Calu3 (cell line): ENCODE results near the gene SRSF4. TPM values are rescaled to one million over a fixed set of nuclear protein-coding genes. Genes with fewer than 3 reads are reported as not detected.

Experiments used
- BruUV-seq: library from RNA; stranded (reverse); fragments of 400-500 nt; replicated peaks from 2 replicates; lab custom pipeline; 2021; lab: Mats Ljungman, UMichigan
- CTCF ChIA-PET: fragments of 300-600 bp; sonication (Branson Sonifier 250); formaldehyde crosslinking; loops from one replicate; lab custom pipeline; 2022; ENCODE audit warnings: antibody characterized with exemption; lab: Charles Lee
- DNase-seq: peaks from one replicate; pipeline ENCODE4 v3.0.0; 2022
- H3K27ac Mint-ChIP-seq: one replicate; pipeline ENCODE4 v1.8.0; 2022; ENCODE audit warnings: mixed read lengths; ENCODE audit not compliant: unreplicated experiment
- H3K27me3 Mint-ChIP-seq: one replicate; pipeline ENCODE4 v1.8.0; 2022; ENCODE audit warnings: mixed read lengths; ENCODE audit not compliant: unreplicated experiment
- H3K36me3 Mint-ChIP-seq: one replicate; pipeline ENCODE4 v1.8.0; 2022; ENCODE audit warnings: mild to moderate bottlenecking, moderate library complexity, mixed read lengths; ENCODE audit not compliant: insufficient read depth, unreplicated experiment
- H3K4me1 Mint-ChIP-seq: one replicate; pipeline ENCODE4 v1.8.0; 2022; ENCODE audit warnings: mild to moderate bottlenecking, low read depth, mixed read lengths; ENCODE audit not compliant: unreplicated experiment
- H3K4me3 Mint-ChIP-seq: one replicate; pipeline ENCODE4 v1.8.0; 2022; ENCODE audit warnings: mild to moderate bottlenecking, low read depth, moderate library complexity, mixed read lengths; ENCODE audit not compliant: unreplicated experiment
- H3K9me3 Mint-ChIP-seq: one replicate; pipeline ENCODE4 v1.8.0; 2022; ENCODE audit warnings: low read depth, mixed read lengths; ENCODE audit not compliant: unreplicated experiment
- intact Hi-C: fragments of 100-400 bp; cut with micrococcal nuclease; formaldehyde crosslinking; loops from one replicate; pipeline ENCODE4 v1.10.0; 2022; ENCODE audit not compliant: unreplicated experiment
- total RNA-seq: library from RNA; stranded (reverse); gene quantifications from 2 replicates; pipeline ENCODE4 v1.2.3, GENCODE V29; 2022
- TF ChIP-seq, protein P1 (sequence below): fragments of 200-600 bp; IDR thresholded peaks from one replicate; pipeline ENCODE4 v1.8.0; 2022; ENCODE audit warnings: antibody characterized with exemption; ENCODE audit not compliant: unreplicated experiment

Gene SRSF4
- total RNA-seq, 1 experiment from 2014 or later = 65.4 TPM

DNA sequence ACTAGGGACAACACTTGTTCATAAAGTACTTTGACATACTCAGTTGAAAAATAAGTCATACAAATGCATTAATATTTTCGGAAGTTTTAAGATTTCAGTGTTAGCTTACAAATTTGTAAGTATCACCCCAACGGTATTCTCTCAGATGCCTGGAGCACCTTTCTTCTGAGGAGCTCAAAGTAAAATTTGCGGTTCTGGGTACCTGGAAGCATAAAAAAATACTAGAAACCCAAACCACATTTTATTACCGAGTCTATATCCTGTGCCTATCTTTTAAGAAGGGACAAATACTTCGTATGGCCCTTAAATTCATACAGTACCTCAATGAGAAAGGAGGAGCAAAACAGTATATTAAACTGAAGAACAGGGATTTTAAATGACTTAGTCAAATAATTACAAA, 10.2 kb downstream of the SRSF4 start:
- no peak overlapping the region for H3K27ac Mint-ChIP-seq
- intact Hi-C loops = no loop called here
- H3K27me3 Mint-ChIP-seq = no peaks in the 10 kb centered on the region
- TF ChIP-seq, protein P1, sequence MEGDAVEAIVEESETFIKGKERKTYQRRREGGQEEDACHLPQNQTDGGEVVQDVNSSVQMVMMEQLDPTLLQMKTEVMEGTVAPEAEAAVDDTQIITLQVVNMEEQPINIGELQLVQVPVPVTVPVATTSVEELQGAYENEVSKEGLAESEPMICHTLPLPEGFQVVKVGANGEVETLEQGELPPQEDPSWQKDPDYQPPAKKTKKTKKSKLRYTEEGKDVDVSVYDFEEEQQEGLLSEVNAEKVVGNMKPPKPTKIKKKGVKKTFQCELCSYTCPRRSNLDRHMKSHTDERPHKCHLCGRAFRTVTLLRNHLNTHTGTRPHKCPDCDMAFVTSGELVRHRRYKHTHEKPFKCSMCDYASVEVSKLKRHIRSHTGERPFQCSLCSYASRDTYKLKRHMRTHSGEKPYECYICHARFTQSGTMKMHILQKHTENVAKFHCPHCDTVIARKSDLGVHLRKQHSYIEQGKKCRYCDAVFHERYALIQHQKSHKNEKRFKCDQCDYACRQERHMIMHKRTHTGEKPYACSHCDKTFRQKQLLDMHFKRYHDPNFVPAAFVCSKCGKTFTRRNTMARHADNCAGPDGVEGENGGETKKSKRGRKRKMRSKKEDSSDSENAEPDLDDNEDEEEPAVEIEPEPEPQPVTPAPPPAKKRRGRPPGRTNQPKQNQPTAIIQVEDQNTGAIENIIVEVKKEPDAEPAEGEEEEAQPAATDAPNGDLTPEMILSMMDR = no peak
- H3K4me1 Mint-ChIP-seq = peaks cover 11% of the 10 kb centered on the region
- no peak overlapping the region for H3K4me3 Mint-ChIP-seq
- CTCF ChIA-PET = no interaction called here
- H3K9me3 Mint-ChIP-seq = no peaks in the 10 kb centered on the region
- BruUV-seq = no TSS peak
- H3K36me3 Mint-ChIP-seq = peaks cover 48% of the 10 kb centered on the region
- no peak for DNase-seq

DNA sequence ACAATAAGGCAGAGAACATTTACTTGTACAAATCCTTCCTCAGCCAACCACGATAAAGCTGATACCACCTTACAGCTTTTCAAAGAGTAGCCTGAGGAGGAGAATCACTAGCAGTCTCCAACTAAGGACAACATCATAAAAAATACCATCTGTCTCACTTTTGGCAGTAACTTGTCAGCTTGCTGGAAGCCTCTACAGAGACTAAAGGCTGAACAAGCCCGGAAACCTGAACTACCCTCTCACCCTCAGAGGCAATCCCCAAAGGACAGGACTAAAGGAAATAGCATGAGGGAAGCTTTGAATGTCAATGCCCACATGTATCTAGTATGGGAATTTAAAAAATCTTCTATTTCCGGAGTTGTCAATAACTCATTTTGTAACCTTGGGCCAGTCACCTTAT, 10.6 kb downstream of the SRSF4 start:
- Mint-ChIP-seq H3K9me3 (no peaks in the 10 kb centered on the region), H3K4me3 (no peak overlapping the region), H3K27me3 (no peaks in the 10 kb centered on the region), H3K4me1 (peaks cover 11% of the 10 kb centered on the region), H3K27ac (no peak overlapping the region), H3K36me3 (peaks cover 47% of the 10 kb centered on the region)
- no TSS peak for BruUV-seq
- intact Hi-C loops = no loop called here
- no peak for DNase-seq
- CTCF ChIA-PET = no interaction called here
- TF ChIP-seq, protein P1 = no peak

DNA sequence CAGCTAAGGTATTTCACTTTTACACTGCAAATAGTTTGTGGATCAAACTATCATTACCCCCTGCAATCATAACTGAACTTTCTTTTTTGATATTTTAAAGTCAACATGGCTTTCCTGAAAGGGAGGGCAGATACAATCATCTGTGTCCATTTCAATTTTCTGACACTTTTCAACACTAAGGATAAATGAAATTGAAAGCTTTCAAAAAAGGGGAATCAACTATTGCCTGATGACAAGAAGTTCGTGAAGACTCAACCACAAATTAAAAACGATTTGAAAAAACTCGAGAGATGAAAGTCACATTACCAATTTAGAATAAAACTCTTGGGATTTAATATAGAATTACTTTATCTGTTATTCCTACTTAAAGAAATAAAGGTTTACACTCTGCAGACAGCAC, 11.7 kb downstream of the SRSF4 start:
- Mint-ChIP-seq H3K27me3 (no peaks in the 10 kb centered on the region), H3K9me3 (no peaks in the 10 kb centered on the region), H3K27ac (no peak overlapping the region), H3K4me1 (peaks cover 11% of the 10 kb centered on the region), H3K36me3 (peaks cover 50% of the 10 kb centered on the region), H3K4me3 (no peak overlapping the region)
- CTCF ChIA-PET = interaction anchor here (0.6 kb wide), 1 partner anchor 29 kb away, joined by 3 read pairs; no protein-coding TSS in a partner anchor
- no peak for DNase-seq
- BruUV-seq = no TSS peak
- TF ChIP-seq, protein P1 = no peak
- intact Hi-C loops = no loop called here

DNA sequence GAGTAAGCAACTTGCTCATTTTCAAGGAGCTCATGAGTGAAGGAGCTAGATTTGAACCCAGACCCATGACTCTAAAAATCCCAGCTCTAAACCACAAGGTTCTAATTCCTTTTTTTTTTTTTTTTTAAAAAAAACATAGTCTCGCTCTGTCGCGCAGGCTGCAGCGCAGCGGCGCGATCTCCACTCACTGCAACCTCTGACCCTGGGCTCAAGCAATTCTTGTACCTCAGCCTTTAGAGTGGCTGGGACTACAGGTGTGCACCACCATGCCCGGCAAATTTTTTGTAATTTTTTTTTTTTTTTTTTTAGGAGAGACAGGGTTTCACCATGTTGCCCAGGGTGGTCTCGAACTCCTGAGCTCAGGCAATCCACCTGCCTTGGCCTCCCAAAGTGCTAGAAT, 13.8 kb downstream of the SRSF4 start:
- H3K4me3 Mint-ChIP-seq = no peak overlapping the region
- no peak overlapping the region for H3K27ac Mint-ChIP-seq
- CTCF ChIA-PET = interaction anchor here (0.6 kb wide), 1 partner anchor 8 kb away, joined by 4 read pairs; no protein-coding TSS in a partner anchor
- H3K27me3 Mint-ChIP-seq = no peaks in the 10 kb centered on the region
- intact Hi-C loops = no loop called here
- peaks cover 55% of the 10 kb centered on the region for H3K36me3 Mint-ChIP-seq
- TF ChIP-seq, protein P1 = no peak
- peaks cover 11% of the 10 kb centered on the region for H3K4me1 Mint-ChIP-seq
- no peak for DNase-seq
- no TSS peak for BruUV-seq
- H3K9me3 Mint-ChIP-seq = no peaks in the 10 kb centered on the region
